ENCODE data around the gene RPL7A. TPM values are rescaled to one million over a fixed set of nuclear protein-coding genes. Genes with fewer than 3 reads are reported as not detected.

RPL7A gene
- total RNA-seq, 1 donor from 2014 or later, result 3,393 TPM

GRCh38 chr9:133361507-133362092 lies 13.6 kb downstream of the RPL7A start:
- TF ChIP-seq CTCF (conservative IDR thresholded peaks at IDR 0.05; ENCODE audit: low read depth, low read length), result no peak
- DNase-seq (ENCODE audit: low read depth), result no peak
- H3K4me3 ChIP-seq (ENCODE audit: low read depth, low read length), result no peak overlapping the region

GRCh38 chr9:133362359-133363044 lies 14.5 kb downstream of the RPL7A start:
- DNase-seq (ENCODE audit: low read depth), result no peak
- H3K4me3 ChIP-seq (ENCODE audit: low read depth, low read length), result no peak overlapping the region
- TF ChIP-seq CTCF (conservative IDR thresholded peaks at IDR 0.05; ENCODE audit: low read depth, low read length), result no peak

GRCh38 chr9:133366435-133366834 lies 18.4 kb downstream of the RPL7A start:
- H3K4me3 ChIP-seq (ENCODE audit: low read depth, low read length), result no peak overlapping the region
- no peak for DNase-seq (ENCODE audit: low read depth)
- no peak for TF ChIP-seq CTCF (conservative IDR thresholded peaks at IDR 0.05; ENCODE audit: low read depth, low read length)

GRCh38 chr9:133367221-133367620 lies 19.2 kb downstream of the RPL7A start:
- no peak overlapping the region for H3K4me3 ChIP-seq (ENCODE audit: low read depth, low read length)
- no peak for TF ChIP-seq CTCF (conservative IDR thresholded peaks at IDR 0.05; ENCODE audit: low read depth, low read length)

GRCh38 chr9:133367778-133368177 lies 19.8 kb downstream of the RPL7A start:
- TF ChIP-seq CTCF (conservative IDR thresholded peaks at IDR 0.05; ENCODE audit: low read depth, low read length), result no peak
- no peak for DNase-seq (ENCODE audit: low read depth)
- H3K4me3 ChIP-seq (ENCODE audit: low read depth, low read length), result no peak overlapping the region

More at GRCh38 chr9:133367221-133367620, 19.2 kb downstream of the RPL7A start:
- DNase-seq (ENCODE audit: low read depth), result no peak

GRCh38 chr9:133368249-133368881 lies 20.3 kb downstream of the RPL7A start:
- TF ChIP-seq CTCF (conservative IDR thresholded peaks at IDR 0.05; ENCODE audit: low read depth, low read length), result no peak
- H3K4me3 ChIP-seq (ENCODE audit: low read depth, low read length), result no peak overlapping the region
- DNase-seq (ENCODE audit: low read depth), result no peak
